Stimulated activated CD8-positive, alpha-beta memory T cell treated with anti-CD3 and anti-CD28 coated beads, Interleukin-7, amount 100 ng/mL, for 4 hours (primary cell): Measurements from ENCODE around the gene MOGAT1.
"Not testable (repeated sequence)": the region's sequence is repeated elsewhere in the genome, so short reads cannot be mapped to it uniquely, and the experiment has no call there.

Experiments used
- DNase-seq, 2 donors: peaks; one replicate each; pipeline ENCODE4 v3.0.0-alpha.2; 2020; ENCODE audit warnings: low read depth in 2 of 2

The MOGAT1 gene

GRCh38 chr2:222670191-222671038 is 1.0 kb upstream of the MOGAT1 start:
- no peak for DNase-seq

- no peak for DNase-seq
Measured at GRCh38 chr2:222672068-222672401, 577 bp downstream of the MOGAT1 start.

DNA sequence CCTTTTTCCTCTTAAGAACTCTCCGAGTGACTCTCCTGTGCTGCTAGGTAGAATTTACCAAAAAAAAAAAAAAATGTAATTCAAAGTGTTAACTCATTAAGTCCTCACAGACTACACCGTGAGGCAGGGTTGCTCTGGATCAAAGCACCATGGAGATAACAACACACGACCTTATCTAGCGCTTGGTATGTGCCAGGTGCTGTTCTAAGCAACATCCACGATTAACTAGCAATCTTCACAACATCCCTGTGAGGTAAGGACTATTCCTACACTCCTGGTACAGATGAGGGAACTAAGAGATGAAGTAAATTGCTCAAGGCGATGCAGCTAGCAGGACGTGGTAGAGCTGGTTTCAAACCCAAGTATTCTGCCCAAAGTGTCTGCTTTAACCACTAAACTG is 1.8 kb downstream of the MOGAT1 start:
- no peak for DNase-seq

- no peak for DNase-seq
Measured at GRCh38 chr2:222673883-222674282, 2.4 kb downstream of the MOGAT1 start.

DNA sequence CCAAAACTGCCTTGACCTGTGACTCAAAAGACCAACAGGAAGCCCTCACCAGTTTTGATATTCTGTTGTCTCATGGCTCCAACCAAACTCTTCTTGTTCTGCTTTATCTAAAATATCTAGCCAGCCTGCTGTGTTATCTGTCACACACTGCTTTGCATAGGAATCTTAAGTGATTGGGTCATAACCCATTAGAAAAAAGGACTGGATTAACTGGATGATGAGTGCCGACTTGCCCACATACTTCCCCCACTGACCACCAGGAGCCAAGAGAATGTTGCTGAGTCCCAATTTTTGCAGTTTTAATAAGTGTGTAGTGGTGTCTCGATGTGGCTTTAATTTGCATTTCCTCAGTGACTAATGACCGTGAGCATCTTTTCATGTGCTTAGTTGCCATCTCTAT is 6.5 kb downstream of the MOGAT1 start:
- DNase-seq, result no peak

DNA sequence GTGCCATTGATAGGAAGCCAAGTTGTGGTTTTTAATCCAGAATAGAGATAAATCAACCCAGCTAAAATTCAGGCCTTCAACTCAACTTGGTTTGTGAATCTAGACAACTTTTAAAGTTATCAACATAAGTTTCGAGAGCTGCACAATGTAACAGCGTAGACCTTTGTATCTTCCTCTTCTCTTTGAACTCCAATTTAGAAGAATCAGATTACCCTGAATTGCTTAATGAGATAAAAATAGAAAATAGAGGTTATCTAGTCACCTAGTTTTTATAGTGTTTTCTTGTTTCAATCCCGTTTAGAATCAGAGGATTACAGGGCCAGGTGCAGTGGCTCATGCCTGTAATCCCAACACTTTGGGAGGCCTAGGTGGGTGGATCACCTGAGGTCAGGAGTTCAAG is 12.3 kb downstream of the MOGAT1 start:
- no peak for DNase-seq

- no peak for DNase-seq
Measured at GRCh38 chr2:222686086-222686750, 14.8 kb downstream of the MOGAT1 start.

DNA sequence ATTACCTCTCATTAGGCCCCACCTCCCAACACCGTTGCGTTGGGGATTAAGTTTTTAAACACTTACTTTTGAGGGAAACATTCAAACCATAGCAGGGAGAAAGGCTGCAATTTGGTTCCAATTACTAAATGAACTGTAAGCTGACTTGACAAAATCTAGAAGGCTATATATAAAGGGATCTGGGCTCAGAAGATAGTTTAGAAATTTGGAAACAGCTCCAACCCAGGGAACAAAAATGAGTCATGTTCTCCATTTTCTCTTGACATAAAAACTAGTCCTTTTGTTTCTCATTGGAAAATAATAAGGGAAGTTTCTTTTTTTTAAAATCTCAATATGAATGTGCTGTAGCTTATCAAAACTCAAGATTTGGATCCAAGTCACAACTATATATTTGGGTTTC is 17.5 kb downstream of the MOGAT1 start:
- DNase-seq, result no peak

GRCh38 chr2:222689322-222689721 is 17.9 kb downstream of the MOGAT1 start:
- no peak for DNase-seq

DNA sequence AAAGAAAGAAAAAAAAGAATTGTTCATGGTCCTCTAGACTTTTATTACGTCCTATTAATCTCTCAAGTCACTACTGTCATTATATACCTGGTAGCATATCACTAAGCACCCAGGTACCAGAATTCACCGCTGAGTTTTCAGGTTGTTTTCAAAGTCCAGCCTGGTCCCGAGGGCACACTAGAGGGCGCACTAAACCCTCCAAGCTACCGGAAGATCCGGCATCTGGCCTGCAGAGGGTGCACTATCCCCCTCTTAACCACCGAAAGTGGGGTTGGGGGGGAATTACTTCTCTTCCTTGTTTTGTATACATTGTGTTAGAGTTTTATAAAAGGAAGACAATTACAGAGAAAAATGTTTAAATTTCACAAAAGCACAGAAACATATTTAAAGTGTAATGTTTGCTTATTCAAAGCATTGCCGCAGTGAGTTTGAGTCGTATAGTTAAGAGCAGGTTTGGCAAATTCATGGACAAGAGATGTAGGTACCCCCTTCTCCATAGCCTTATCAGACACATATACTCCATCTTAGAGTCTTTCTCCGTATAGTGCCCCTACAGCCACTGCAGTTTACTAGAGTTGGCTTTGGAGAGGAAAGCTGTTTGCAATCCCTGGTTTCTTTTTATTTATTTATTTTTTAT is 19.2 kb downstream of the MOGAT1 start:
- DNase-seq, result peak; percentile 29 to 50

GRCh38 chr2:222693413-222693812 is 22.0 kb downstream of the MOGAT1 start:
- not testable (repeated sequence) for DNase-seq

DNA sequence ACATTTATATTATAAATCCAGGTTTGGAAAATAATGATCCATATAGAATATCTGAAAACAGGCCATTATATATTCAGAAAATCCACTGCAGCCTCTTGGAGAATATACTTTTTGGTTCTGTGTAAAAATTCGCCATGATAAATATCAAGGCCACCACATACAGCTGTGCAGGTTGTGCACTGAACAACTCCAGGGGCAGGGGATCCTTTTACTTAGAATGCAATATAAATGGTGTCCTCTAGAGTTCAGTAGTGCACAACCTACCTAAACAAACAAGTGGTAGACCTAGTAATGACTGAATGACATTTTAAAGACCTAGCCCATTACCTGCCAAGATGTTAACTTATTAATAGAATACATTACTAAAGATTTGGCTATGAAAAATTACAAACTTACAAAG is 22.4 kb downstream of the MOGAT1 start:
- no peak for DNase-seq

DNA sequence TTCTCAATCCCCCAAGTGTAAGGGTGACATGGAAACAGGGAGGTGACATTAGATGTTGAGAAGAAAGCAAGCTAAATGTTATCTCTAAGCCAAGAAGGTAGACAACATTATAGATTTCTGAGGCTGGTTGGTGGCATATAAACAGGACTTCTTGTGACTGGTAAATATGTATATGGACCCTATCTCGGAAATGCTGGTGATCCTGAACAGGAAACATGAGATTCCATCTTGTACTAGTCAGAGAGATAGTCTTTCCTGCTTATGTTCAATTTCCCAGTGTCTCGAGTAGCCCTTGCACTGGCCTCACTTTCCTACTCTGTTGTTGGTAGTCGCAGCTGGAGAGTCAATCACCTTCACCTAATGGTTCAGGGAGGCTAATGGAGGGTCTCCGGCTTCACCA is 26.8 kb downstream of the MOGAT1 start:
- DNase-seq, result no peak

- no peak for DNase-seq
Measured at GRCh38 chr2:222701233-222701632, 29.8 kb downstream of the MOGAT1 start.

DNA sequence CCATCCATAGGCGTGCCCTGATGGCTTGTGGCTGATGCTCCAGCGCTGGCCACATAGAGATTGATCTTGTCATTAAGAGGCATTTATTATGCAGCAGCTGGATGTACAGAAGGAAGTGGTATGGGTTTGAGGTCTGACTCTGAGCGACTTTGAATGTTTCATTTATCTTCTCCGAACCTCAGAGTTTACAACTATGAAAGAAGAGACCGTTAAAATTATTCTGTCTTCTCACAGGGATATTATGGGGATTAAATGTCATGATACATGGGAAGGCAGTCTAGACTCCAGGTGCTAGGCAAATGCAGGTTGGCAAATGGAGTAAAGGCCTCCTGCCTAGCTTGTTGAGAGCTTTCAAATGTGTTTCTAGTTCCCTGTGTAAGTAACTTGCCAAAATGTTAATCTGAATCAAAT is 30.3 kb downstream of the MOGAT1 start:
- DNase-seq, result no peak

- DNase-seq, result no peak
Measured at GRCh38 chr2:222703091-222703490, 31.6 kb downstream of the MOGAT1 start.

DNA sequence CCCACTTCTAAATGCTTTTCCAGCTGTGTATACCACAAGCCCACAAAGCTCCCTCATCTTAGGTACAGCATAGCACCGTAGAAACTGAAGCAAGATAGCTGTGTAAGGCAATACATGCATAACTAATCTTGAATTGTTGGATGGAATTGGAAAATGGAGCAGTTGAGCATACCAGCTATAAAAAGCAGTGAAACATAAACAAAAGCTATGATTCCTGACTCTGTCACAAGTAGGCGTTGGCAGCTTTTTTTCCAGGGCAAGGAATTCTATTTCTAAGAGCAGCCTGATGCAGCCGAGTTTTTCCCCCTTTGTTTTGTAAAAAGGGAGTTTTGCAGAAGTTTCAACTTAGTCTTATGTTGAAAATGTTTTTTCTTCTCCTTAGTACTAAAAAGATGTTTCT is 32.4 kb downstream of the MOGAT1 start:
- DNase-seq, result no peak

DNA sequence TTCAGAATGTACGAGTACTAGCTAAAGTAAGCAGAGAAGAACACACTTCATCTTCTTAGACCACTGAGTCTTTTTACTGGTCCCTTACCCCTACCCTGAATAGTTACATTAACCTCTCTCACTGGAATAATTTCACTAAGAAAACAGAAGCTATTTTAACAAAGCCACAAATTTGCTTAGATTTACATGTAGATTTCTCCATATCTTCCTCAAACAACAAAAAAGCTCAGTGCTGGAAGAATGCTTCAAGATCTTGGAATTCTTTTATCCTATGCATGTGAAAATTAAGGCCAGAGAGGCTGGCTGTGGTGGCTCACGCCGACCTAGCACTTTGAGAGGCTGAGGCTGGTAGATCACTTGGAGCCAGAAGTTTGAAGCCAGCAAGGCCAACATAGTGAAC is 35.2 kb downstream of the MOGAT1 start:
- DNase-seq, result no peak

DNA sequence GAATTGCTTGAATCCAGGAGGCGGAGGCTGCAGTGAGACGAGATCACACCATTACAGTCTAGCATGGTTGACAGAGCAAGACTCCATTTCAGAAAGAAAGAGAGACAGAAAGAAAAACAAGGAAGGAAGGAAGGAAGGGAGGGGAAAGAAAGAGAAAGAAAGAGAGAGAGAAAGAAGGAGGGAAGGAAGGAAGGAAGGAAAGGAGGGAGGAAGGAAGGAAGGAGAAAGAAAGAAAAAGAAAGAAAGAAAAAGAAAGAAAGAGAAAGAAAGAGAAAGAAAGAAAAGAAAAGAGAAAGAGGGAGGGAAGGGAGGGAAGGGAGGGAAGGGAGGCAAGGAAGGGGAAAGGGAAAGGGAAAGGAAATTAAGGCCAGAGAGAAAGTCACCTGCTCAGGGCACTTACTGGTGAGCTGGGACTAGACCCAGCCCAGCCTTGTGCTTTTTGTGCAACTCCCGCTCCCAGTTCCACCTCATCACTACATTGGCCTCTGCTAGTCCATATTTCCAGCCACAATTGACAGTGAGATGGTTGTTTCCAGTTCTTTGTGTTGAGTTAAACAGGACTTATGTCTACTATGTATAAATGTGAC is 35.7 kb downstream of the MOGAT1 start:
- DNase-seq, result no peak

DNA sequence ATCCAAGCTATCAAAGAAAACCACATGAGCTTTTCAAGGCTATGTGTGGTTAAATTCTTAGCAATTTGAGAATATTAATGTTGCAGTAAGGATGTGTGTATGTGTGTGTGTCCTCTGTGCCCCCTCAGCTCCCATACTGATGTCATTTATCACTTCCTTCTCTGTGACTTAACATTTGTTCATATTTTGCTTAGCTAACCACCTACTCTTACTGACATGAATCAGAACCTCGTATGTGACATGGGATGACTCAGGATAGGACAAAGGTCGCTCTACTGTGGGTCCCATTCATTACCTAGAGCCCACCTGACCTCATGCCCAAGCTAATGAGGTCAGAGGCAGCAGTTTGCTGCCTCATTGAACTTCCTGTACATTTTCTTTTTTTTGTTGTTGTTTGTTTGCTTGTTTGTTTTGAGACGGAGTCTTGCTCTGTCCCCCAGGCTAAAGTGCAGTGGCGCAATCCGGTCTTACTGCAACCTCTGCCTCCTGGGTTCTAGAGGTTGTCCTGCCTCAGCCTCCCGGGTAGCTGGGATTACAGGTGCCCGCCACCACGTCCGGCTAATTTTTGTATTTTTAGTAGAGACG is 36.3 kb downstream of the MOGAT1 start:
- no peak for DNase-seq

DNA sequence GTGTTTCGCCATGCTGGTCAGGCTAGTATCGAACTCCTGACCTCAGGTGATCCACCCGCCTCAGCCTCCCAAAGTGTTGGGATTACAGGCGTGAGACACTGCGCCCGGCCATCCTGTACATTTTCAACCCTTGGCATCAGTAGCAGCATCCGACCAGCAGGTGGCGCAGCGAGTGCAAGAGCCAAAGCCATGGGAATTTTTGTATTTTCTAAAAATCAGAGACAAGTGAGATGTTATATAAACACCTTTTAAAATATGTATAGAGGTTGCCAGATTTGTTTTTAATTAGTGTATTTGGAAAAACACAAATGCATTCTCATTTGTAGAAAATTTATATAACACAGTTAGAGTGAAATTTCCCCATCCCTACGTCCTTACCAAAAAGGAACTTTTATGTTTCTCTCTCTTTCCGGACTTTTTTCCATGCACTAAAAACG is 36.8 kb downstream of the MOGAT1 start:
- peak; percentile 28 to 55 for DNase-seq

GRCh38 chr2:222709191-222709891 is 37.9 kb downstream of the MOGAT1 start:
- DNase-seq, result no peak
